SIG-M5 treated with dmso at 0.1 percent for 504 hours (cell line): ENCODE data around the gene GTSF1L.
A peak's percentile ranks its signal among the peaks of the same experiment; 100 is the strongest.

Source experiments
- DNase-seq: peaks from one replicate; lab custom pipeline; 2025; ENCODE audit not compliant: unreplicated experiment; lab: John Stamatoyannopoulos, UW

The GTSF1L gene

DNA sequence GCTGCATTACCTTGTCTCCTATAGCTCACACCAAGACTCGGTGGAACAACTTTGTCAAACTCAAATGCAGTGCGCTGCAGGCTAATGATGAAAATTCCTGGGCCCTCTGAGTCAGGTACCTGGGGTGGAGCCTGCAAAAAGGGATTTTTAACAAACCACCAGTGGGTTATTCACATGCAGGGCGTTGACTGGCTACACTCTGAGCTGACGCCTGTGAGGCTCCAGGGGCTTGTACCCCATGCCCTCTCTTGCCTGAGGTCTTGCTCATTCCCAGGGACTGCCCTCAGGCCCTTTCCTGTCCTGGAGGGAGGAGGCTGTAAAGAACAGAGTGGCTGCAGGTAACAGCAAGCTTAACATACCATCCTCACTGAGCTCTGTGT lies 9.2 kb downstream of the GTSF1L start:
- DNase-seq, result no peak

DNA sequence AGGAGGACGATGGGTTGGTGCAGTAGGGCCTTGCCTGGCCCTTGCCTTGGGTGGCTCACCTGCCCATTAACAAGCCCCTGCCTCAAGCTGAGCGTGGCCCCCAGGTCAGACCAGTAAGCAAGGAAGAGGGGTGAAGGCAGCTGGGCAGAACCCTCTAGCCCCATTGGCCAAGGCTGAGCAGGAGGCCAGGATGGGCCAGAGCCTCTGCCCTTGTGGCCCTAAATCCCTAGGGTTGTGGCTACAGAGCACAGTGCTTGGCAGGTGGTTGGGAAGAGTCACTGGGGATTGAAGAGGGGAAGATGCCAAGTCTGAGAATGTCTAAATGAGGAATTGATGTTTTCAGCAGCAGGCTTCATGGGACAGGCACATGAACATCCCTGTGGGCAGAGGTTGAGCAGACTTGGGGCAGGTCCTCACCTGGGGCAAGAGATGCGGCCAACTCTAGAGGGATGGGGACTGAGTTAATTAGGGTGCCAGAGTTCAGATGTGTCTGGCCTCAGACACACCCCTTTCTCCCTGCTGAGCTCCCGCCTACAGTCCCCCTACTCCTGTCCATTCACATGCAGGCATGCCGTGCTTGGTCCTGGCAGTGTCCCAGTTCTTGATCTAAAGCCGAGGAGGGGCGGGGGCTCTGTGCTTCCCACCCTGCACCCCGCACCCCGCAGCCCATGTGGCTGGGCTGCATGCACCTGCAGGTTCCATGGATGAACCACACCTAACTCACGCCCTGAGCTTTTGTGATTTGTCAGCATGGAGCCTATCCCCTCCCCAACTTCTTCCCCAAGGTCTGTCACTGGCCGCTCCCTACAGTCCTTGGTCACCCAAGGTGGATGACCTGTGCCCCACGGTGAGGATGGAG lies 9.8 kb downstream of the GTSF1L start:
- no peak for DNase-seq

DNA sequence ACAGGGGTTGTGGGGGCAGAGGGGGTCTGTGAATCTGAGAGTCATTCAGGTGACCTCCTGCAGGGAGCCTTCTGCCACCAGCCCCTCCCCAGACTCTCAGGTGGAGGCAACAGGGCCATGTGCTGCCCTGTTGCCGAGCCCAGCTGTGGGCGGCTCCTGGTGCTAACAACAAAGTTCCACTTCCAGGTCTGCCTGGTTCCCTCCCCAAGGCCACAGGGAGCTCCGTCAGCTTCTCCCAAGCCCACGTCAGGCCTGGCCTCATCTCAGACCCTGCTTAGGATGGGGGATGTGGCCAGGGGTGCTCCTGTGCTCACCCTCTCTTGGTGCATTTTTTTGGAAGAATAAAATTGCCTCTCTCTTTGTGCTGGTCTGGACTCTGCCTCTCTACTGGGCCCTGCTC lies 10.7 kb downstream of the GTSF1L start:
- DNase-seq, result no peak

DNA sequence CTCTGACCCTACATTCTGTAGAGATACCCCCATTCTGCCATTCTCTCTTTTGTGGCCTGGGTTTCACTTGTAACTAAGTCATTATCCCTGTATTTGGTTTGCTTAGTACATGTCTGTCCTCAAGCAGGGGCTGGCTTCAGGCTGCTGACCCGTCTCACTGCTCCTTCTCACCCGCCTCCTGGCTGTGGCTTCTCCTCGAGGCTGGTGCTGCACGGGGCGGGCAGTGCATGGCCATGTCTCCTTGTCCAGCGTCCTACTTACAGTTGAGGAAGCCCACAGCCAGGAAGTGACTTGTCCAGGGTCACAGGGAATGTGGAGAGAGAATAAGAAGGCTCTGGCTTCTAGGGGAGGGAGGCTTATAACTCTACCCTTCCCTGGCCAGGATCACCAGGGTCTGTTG lies 11.3 kb downstream of the GTSF1L start:
- DNase-seq, result no peak

DNA sequence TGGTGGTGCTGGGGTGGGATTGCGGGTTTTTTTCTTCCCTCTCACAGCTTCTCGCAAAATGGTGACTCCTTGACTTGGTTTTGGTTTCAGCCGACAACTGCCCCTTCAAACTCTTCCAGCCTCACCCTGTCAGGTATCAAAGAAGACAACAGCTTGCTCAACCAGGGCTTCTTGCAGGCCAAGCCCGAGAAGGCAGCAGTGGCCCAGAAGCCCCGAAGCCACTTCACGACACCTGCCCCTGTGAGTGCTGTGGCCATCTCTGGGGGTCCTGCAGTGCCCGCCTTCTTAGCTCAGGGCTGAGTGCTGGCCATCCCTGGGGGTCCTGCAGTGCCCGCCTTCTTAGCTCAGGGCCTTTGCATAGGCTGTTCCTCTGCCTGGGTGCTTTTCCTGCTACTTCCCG lies 11.8 kb downstream of the GTSF1L start:
- DNase-seq, result no peak

DNA sequence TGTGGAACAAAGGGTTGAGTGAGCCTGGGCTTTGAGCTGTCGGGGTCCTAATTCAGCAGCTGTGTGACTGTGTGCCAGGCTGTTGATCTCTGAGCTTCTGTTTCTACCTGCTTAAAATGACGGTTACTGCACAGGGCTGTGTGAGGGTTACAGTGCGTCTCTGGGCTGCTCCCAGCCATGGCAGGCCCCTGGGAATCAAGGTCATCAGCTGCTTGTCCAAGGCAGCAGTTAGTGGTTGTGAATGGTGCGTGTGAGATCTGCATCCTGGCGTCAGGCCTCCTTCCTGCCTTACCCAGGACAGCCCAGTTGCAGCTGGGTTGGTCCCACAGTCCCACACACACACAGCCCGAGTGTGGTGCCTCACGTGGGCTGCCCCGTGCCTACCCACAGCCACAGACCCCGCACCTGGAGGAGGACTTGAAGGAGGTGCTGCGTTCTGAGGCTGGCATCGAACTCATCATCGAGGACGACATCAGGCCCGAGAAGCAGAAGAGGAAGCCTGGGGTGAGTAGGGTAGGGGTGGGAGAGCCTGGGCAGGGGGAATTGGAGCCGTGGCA lies 15.6 kb downstream of the GTSF1L start:
- no peak for DNase-seq

DNA sequence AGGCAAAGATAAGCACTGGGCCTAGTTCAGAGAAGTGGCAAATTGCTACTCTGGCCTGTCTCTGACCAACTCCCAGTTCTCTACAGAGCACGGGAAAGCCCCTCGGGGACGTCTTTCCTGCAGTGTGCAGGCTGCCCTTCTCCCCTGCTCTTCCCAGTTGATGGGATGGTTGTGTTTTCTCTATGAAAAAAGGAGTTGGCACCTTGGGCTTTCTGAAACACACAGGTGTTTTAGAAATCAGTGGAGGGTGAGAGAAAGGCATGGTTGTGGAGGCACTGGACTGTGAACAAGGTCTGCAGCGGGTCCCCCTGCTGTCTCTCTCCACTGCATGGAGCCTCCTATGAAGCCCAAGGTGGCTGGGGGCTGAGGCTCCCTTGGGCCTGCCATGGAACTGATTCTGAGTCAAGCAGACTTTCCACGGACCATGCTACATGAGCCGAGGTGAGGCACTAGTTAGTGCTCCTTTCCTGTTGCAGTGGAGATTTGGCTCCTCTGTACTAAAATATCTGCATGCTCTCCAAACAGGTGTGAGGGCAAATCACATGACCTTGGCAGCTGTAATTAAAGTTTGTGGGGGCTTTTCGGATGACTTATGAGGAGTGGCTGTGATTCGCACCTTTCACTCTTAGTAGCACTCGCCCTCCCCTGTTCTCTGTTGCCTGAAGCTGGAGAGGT lies 16.3 kb downstream of the GTSF1L start:
- no peak for DNase-seq

DNA sequence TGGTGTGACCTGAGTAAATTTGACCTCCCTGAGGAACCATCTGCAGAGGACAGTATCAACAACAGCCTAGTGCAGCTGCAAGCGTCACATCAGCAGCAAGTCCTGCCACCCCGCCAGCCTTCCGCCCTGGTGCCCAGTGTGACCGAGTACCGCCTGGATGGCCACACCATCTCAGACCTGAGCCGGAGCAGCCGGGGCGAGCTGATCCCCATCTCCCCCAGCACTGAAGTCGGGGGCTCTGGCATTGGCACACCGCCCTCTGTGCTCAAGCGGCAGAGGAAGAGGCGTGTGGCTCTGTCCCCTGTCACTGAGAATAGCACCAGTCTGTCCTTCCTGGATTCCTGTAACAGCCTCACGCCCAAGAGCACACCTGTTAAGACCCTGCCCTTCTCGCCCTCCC lies 24.3 kb downstream of the GTSF1L start:
- no peak for DNase-seq

DNA sequence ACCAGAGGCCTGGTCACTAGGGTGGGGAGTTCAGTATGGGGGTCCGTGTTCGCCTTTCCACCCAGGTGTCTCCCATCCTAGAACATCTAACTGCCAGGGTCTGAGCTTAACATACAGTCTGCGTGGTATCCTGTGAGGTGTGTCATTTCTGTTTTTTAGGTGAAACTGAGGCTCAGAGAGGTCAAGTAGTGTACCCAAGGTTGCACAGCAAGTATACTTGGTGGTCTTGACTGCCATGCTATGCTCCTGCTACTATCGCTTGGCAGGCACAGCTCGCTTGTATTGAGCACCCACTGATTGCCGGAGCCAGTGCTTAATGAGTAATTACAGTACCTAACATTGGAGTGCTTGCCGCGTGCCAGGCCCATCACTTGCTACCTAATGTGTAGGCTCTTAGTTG lies 26.2 kb downstream of the GTSF1L start:
- no peak for DNase-seq

DNA sequence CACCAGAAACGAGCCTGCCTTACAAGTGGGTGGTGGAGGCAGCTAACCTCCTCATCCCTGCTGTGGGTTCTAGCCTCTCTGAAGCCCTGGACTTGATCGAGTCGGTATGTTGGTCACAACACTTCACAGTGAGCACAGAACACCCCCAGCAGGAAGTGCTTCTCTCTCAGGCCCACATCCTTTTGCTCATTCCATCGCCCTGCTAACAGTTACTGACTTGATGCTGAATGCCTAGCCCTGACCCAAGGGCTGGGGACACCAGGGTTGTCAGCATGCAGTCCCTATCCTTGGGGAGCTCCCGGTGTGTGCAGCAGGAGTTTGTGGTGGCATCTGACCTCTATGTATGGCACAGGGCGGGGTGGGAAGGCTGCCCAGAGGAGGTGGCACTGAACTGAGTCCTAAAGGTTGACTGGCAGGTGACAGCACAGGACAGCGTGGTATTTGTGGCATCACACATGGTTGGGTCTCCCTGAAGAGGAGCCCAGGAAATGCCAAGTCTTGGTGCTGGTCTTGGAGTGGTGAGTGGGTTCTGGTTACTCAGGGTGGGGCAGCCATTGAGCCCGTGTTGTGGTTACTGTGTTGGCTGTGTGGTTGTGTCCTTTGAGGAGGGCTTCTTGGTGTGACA lies 26.7 kb downstream of the GTSF1L start:
- no peak for DNase-seq

DNA sequence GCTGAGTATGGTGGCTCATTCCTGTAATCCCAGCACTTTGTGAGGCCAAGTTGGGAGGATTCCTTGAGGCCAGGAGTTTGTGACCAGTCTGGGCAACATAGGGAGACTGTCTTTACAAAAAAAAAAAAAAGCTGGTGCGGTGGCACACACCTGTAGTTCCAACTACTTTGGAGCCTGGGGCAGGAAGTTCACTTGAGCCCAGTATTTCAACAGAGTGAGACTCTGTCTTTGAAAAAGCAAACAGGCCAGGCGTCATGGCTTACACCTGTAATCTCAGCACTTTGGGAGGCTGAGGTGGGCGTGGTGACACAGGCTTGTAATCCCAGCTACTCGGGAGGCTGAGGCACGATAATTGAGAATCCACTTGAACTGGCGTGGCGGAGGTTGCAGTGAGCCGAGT lies 31.2 kb downstream of the GTSF1L start:
- no peak for DNase-seq

DNA sequence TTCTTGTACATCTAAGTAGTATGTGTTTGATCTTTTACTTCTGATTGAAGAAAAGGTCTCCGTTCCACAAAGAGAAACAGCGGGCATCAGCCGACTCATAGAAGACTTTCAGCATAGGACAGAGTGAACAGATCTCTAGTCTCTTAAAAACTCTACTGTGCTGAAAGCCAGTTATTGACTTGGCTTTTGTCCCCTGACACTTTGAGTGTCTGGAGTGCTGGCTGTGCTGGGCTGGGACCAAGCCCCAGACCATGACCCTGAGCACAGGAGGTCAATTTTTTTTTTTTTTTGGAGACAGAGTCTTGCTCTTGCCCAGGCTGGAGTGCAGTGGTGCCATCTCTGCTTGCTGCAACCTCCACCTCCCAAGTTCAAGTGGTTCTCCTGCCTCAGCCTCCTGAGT lies 32.0 kb downstream of the GTSF1L start:
- DNase-seq, result no peak

DNA sequence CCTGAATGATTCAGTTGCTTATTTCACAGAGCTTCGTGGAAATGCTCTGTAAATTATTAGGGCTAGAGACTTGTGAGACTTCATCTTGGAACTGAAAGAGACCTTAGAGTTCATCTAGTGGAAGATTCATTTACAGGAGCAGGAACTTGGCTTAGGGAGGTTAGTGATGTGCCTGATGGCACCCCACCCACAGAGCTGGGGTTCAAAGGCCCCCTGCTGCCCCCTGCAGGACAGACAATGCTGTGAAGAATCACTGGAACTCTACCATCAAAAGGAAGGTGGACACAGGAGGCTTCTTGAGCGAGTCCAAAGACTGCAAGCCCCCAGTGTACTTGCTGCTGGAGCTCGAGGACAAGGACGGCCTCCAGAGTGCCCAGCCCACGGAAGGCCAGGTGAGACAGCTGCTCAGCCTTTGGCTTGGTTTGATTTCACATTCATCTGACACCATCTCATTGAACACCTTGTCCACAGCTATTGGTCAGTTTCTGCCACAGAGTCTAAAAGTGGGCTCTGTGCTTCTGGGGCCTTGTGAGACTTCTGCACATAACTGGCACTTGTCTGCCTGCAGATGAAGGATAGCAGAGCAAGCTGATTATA lies 34.8 kb downstream of the GTSF1L start:
- peak; percentile 59 for DNase-seq

DNA sequence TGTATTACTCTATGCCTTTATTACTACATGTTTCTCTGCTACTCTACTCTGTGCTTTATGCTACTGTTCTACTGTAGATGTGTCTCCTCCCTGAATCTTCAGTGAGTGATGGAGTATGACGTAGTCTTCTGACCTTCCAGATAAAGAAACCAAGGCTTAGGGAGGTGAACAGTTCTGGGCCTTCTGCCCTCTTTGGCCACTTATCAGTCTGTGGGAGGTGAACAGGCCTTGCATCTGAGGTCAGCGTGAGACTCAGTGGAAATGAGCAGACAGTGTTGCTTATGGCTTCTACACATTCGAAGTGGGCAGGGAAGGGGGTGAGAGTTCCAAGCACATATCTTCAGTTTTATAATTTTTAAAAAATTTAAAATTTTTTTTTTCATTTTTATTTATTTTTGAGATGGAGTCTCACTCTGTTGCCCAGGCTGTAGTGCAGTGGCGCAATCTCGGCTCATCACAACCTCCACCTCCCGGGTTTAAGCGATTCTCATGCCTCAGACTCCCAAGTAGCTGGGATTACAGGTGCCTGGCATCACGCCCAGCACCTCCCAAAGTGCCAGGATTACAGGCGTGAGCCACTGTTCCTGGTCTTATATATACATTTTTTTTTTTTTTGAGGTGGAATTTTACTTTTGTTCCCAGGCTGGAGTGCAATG lies 35.7 kb downstream of the GTSF1L start:
- no peak for DNase-seq

DNA sequence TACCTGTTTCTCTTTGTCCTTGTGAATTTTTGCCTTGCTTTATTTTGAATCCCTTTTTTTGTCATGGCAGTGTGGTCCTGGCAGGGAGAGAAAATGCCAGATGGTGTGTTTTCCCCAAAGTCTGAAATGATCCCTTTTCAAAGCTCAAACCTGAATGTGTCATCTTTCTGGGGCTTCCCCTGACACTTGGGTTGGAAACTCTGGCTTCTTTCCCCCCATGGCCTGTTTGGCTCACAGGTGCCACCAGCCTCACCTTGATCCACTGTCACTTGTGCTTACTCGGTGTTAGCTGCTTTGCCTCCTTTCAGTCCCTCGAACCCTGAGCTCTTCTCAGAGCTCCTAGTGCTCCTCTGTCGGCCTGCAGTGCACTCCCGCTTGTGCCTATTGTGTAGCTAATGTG lies 37.6 kb downstream of the GTSF1L start:
- DNase-seq, result no peak

DNA sequence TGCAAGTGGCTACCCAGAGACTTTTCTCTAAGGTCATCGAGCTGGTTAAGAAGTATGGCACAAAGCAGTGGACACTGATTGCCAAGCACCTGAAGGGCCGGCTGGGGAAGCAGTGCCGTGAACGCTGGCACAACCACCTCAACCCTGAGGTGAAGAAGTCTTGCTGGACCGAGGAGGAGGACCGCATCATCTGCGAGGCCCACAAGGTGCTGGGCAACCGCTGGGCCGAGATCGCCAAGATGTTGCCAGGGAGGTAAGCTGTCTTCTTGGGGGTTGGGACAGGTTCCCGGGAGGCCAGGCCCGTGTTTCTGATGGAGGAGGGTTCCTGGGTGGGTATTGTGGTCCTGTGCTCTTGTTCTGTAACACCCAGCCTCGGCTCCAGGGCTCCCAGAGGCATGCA lies 40.0 kb downstream of the GTSF1L start:
- DNase-seq, result no peak

DNA sequence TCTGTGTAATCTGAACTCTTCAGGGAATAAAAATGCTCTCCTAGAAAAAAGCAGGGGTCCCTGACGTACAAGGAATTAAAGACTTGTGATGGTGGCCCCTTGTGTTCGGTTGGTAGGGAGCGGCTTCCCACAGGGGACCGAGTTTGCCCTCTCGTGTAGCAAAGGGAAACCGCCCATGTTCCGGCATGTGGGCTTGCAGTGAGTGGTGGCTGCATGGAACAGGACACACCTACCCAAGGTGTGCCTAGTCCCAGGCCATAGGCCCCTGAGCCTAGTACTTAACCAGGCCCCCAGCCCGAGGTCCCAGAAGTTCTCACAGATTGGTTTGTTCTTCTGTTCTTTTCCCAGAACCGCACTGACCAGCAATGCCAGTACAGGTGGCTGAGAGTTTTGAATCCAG lies 44.4 kb downstream of the GTSF1L start:
- no peak for DNase-seq

DNA sequence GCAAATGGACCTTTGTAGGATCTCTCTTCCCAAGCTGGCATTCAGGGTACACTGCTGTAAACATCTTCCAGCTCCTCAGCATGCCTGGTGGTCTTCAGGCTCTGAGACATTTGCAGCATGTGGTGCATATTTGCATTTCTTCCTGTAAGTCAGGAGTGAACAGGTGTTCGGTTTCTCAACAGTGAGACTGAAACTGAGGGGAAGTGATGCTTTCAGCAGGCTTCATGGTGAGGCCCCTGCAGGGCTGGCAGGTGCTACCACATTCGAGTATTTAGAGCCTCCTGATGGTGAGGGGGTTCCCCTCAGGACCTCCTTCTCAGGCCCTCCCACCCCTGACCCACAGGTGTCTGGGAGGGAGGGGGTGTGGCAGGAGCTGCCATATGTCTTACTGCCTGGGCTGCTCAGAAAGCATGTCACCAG lies 44.8 kb downstream of the GTSF1L start:
- no peak for DNase-seq

DNA sequence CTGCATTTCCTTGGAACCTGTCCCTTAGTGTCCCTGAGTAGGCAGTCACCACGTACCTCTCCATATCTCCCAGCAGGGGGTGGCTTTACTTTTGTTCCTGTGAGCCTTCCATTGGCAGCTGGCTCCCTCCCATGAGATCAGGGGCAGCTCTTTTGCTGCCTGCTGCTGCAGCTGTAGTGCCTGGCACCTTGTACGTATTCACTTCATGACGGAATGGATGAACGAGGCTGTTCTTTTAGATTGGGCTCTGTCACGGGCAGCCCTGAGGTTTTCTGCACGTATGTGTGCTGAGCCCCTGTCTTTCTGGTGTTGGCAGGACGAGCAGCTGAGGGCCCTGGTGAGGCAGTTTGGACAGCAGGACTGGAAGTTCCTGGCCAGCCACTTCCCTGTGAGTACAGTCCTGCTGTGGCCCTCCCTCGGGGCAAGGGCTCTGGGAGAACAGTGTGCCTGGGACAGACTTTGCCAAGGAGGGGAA lies 45.3 kb downstream of the GTSF1L start:
- peak; percentile 20 for DNase-seq

DNA sequence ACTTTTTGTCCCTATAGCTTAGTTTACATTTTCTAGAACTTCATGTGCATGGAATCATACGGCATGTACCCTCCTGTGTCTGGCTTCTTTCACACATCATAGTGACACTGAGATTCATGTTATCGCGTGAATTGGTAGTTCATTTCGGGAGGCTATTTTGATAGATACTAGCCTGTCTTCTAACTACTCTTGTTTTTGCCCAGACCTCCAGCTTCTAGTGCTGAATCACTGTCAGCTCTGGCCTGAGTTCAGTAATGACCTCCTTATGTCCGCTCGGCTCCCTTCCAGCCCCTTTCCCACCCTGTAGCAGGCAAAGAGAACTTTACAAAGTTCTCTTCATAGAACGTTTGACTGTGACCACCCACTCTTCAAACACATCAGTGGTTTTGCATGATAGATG lies 45.8 kb downstream of the GTSF1L start:
- no peak for DNase-seq

DNA sequence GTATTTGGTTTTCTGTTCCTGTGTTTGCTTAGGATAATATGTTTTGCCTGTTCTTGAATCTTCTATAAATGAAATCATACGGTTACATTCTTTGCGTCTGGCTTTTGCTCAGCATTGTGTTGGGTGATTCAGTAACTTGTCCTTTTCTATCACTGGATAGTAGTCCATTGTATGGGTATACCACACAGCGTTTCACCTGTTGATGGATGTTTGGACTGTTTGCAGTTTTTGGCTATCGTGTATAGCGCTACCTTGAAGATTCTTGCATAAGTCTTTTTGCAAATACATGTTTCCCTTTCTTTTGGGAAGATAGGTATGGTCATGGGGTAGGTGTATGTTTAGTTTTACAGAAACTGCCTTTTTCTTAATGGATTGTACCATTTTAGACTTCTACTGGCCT lies 50.4 kb downstream of the GTSF1L start:
- DNase-seq, result no peak
